ENCODE data around the gene PRDM11.

The PRDM11 gene

DNA sequence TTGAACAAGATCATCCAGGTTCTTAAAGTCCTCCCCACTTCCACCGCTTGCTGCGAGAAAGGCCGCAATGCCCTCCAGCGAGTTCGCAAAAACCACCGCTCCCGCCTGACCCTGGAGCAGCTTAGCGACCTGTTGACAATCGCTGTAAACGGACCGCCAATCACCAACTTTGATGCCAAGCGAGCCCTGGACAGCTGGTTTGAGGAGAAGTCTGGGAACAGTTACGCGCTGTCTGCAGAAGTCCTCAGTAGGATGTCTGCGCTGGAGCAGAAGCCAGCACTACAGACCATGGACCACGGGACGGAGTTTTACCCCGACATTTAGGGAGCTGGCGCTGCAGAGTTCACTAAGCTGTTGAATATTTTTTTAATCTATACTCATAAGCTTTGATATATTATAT is 81.4 kb downstream of the PRDM11 start:
- TF ChIP-seq, protein P1, sequence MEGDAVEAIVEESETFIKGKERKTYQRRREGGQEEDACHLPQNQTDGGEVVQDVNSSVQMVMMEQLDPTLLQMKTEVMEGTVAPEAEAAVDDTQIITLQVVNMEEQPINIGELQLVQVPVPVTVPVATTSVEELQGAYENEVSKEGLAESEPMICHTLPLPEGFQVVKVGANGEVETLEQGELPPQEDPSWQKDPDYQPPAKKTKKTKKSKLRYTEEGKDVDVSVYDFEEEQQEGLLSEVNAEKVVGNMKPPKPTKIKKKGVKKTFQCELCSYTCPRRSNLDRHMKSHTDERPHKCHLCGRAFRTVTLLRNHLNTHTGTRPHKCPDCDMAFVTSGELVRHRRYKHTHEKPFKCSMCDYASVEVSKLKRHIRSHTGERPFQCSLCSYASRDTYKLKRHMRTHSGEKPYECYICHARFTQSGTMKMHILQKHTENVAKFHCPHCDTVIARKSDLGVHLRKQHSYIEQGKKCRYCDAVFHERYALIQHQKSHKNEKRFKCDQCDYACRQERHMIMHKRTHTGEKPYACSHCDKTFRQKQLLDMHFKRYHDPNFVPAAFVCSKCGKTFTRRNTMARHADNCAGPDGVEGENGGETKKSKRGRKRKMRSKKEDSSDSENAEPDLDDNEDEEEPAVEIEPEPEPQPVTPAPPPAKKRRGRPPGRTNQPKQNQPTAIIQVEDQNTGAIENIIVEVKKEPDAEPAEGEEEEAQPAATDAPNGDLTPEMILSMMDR (IDR thresholded peaks at IDR 0.05; ENCODE audit: control insufficient read depth, insufficient read depth, low read depth, low read length, missing control alignments) = no peak
- no peak overlapping the region for H3K4me3 ChIP-seq (ENCODE audit: control insufficient read depth, low read depth, low read length)
- no peak for DNase-seq (ENCODE audit: low read depth)

DNA sequence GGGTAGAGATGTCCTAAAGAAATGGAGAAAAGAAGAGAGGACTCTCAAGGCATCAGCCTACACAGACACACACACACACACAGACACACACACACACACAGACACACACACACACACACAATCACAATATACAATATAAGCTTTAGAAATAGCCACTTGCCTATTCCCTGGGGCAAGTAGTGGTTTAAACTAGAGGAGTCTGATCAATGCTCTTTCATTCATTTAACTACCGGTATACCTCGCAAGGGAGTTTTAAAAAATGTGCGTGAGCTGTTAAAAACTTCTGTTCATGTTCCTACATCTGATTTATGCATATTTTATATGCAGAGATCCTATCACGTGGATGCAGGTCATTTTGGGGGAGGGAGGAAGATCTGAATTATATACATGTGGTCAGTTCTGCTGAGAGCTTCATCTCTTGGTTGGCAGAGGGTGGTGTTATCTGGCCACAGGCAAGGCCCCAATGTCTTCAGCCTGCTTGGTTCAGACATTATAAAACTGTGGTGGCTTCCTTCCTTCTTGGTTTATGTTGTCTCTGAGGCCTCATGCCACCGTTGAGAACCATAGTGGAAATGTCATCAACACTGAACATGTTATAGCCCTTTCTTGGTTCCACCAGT is 83.1 kb downstream of the PRDM11 start:
- no peak overlapping the region for H3K4me3 ChIP-seq (ENCODE audit: control insufficient read depth, low read depth, low read length)
- TF ChIP-seq, protein P1 (IDR thresholded peaks at IDR 0.05; ENCODE audit: control insufficient read depth, insufficient read depth, low read depth, low read length, missing control alignments) = no peak
- no peak for DNase-seq (ENCODE audit: low read depth)

DNA sequence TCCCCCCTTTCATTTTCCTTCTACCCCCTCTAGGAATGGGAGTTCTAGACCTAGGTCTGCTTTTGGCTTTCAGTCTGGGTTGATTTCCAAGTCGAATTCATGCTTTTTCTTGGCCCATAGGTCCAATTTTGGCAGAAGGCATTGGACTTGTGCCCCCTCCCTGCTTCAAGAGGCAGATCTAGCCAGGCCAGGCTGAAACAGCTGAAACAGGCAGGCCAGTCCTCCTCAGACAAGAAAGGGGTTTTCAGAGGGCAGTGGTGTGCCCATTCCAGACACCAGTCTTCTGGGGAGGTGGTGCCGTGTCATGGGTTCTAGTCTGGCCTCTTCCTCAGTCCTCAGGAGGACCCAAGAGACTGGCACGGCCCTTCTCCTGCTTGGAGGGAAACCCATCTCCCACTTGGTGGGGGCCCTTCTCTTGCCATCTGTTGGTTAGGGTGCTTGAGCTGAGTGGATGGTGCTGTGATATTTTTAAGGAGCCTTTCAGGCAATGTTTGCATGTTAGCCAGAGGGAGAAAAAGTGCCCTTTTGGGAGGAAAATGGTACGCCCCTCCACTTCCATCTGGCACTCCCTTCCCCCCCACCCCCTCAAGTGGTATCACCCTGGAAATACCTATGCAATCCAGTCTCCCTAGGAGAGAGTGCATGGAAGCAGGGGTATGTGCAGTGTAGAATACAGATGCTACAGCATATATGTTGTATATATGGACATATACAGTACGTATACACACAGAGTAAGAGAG is 86.1 kb downstream of the PRDM11 start:
- no peak for DNase-seq (ENCODE audit: low read depth)
- TF ChIP-seq, protein P1 (IDR thresholded peaks at IDR 0.05; ENCODE audit: control insufficient read depth, insufficient read depth, low read depth, low read length, missing control alignments) = no peak
- no peak overlapping the region for H3K4me3 ChIP-seq (ENCODE audit: control insufficient read depth, low read depth, low read length)

DNA sequence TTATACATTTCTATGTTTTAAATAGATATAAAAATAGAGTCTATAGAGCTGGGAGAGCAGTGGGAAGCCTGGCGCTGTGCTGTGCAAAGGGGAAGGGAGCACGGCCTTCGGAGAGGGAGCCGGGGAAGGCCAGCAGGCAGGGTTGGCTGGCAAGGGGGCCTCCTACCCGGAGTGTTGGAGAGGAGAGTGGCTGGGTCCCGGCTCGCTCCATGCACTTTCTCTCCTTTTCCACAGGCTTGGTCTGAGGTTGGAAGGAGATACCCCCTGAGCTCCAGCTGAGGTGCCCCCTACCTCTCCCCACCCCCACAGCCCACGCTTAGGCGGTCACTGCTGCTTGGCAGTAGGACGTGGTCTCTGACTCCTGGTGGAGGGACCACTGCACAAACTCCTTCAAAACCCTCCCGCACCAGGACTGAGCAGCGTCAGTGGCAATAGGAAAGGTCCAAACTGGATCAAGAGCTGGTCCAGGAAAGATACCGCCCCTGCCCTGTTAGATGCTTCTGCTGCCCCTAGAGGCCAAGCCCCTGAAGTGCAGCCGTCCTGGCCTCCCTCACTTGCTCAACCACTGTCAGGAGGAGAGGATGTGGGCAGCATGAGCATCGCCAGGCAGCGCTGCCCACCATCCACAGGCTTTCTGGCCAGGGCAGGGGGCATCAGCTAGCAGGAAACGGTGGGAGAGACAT is 86.8 kb downstream of the PRDM11 start:
- no peak for DNase-seq (ENCODE audit: low read depth)

DNA sequence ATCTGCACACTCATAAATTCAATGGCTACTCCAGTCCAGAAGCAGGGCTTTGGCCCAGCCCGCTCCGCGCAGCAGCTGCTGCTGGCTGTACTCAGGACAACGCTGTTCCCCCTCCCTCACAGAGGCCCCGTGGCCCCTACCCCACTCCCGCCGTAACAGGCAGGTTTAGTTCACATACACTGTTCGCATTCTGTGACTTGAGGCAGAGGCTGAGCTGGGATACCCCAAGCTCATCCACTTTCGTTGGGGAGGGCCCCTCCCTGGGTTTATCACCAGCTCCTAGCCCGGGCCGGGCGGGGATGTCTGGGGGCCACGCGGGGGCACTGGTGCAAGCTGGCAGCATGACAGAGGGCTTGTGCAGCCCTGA is 87.3 kb downstream of the PRDM11 start:
- no peak for DNase-seq (ENCODE audit: low read depth)
- TF ChIP-seq, protein P1 (IDR thresholded peaks at IDR 0.05; ENCODE audit: control insufficient read depth, insufficient read depth, low read depth, low read length, missing control alignments) = no peak
- no peak overlapping the region for H3K4me3 ChIP-seq (ENCODE audit: control insufficient read depth, low read depth, low read length)

More for the DNA sequence above, 86.8 kb downstream of the PRDM11 start:
- no peak overlapping the region for H3K4me3 ChIP-seq (ENCODE audit: control insufficient read depth, low read depth, low read length)
- TF ChIP-seq, protein P1 (IDR thresholded peaks at IDR 0.05; ENCODE audit: control insufficient read depth, insufficient read depth, low read depth, low read length, missing control alignments) = peak; percentile 84

DNA sequence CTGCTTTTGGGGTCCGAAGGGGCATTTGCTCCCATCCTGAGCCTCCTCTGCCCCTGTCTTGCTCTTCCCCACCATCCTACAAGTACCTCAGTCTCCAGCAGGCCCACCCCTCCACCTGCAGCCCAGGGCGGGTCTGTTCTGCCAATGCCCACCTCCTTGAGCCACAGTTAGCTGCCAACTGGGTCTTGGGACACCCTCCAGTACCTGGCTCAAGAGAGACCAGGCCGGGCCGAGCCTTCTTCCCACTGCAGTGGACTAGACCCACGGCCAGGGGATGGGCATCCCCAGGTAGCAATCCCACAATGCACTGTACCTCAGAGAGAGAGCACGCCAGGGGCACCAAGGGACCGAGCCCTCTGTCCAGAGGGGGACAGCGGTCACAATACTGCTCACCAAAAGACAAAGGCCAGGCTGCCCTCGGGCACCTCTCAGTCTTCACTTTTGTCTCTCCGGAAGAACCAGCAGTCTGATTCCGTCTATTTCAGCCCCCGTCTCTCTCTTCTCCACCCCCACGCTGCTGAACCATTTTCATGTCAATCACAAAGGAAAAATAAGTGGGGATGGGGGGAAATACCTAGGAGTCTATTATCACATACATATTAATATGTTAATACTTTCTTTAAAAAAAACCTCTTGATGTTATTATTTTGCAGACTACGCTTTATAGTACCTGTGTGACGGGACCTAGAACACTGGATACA is 88.0 kb downstream of the PRDM11 start:
- TF ChIP-seq, protein P1 (IDR thresholded peaks at IDR 0.05; ENCODE audit: control insufficient read depth, insufficient read depth, low read depth, low read length, missing control alignments) = no peak
- DNase-seq (ENCODE audit: low read depth) = no peak
- no peak overlapping the region for H3K4me3 ChIP-seq (ENCODE audit: control insufficient read depth, low read depth, low read length)
